ENCODE data around the gene RCVRN. TPM values are rescaled to one million over a fixed set of nuclear protein-coding genes. Genes with fewer than 3 reads are reported as not detected.

The RCVRN gene
- total RNA-seq, 3 donors from 2014 or later: 0.16 to 0.27 TPM; not detected in 1

DNA sequence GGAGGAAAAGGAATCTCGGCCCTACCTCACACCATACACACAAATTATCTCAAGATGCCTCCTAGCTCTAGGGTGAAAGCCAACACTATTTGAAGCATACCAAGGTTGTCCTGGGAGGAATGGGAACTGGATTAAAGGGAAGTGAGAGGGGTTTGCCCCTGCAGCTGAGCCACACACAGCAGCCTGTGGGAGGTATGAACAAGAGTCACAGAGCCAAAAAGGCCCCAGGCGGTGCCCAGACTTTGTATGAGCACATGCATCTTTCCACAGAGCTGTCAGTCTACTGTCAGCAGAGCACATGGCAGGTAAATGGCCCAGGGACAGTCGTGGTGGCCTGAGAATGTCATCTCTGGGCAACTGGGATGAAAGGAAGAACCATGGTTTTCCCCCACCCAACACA is 31.0 kb upstream of the RCVRN start:
- no peaks in the 10 kb centered on the region for H3K36me3 ChIP-seq (ENCODE audit: low read depth)
- no peak for DNase-seq
- no peaks in the 10 kb centered on the region for H3K4me1 ChIP-seq (ENCODE audit: low read depth)
- intact Hi-C loops (cut with DNase I, micrococcal nuclease): no loop called here
- H3K9me3 ChIP-seq: peaks cover 4% of the 10 kb centered on the region
- no peak for ATAC-seq
- no peak overlapping the region for H3K4me3 ChIP-seq
- TF ChIP-seq, protein P1, sequence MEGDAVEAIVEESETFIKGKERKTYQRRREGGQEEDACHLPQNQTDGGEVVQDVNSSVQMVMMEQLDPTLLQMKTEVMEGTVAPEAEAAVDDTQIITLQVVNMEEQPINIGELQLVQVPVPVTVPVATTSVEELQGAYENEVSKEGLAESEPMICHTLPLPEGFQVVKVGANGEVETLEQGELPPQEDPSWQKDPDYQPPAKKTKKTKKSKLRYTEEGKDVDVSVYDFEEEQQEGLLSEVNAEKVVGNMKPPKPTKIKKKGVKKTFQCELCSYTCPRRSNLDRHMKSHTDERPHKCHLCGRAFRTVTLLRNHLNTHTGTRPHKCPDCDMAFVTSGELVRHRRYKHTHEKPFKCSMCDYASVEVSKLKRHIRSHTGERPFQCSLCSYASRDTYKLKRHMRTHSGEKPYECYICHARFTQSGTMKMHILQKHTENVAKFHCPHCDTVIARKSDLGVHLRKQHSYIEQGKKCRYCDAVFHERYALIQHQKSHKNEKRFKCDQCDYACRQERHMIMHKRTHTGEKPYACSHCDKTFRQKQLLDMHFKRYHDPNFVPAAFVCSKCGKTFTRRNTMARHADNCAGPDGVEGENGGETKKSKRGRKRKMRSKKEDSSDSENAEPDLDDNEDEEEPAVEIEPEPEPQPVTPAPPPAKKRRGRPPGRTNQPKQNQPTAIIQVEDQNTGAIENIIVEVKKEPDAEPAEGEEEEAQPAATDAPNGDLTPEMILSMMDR (IDR thresholded peaks at IDR 0.05): no peak

DNA sequence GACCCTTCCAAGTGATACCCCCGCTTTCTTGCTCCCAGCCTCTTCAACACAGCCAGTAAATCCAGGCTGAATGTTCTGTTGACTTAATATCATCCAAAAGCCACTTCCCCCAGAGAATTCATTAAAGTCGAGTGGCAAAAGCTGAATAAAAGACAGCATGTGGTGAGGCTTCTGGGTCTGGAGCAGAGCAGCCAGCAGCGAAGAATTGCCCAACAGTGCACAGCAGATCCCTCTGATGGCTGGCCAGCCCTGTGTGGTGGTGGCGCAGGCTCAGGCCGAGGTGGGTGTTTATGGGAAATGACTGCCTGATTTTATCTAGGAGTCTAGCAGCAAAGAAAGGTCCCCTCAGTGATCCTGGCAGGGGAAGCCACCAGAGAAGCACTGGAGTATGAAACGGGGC is 30.3 kb upstream of the RCVRN start:
- H3K4me1 ChIP-seq (ENCODE audit: low read depth): no peaks in the 10 kb centered on the region
- H3K9me3 ChIP-seq: peaks cover 4% of the 10 kb centered on the region
- no peak overlapping the region for H3K4me3 ChIP-seq
- H3K36me3 ChIP-seq (ENCODE audit: low read depth): no peaks in the 10 kb centered on the region
- DNase-seq (no peak), ATAC-seq (no peak)
- TF ChIP-seq, protein P1 (IDR thresholded peaks at IDR 0.05): no peak
- intact Hi-C loops (cut with DNase I, micrococcal nuclease): no loop called here

DNA sequence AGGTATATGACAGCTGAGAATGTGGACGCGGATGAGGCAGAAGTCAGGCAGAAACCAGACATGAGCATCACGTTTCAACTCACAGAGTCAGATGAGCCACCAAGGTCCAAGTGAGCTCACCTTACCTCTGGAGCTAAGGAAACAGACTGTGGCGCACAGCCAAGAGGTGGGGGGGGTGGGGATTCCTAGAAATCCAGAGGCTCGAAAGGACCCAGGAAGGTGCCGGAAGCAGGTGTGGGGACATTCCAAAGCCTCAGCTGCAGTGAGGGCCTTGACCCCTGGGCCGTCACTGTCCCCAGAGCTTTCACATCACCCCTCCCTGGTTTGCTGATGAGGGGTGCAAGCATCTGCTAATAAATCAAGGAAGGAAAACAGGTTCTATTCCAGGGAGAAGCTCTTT is 29.3 kb upstream of the RCVRN start:
- intact Hi-C loops (cut with DNase I, micrococcal nuclease): no loop called here
- H3K36me3 ChIP-seq (ENCODE audit: low read depth): no peaks in the 10 kb centered on the region
- no peak overlapping the region for H3K4me3 ChIP-seq
- H3K4me1 ChIP-seq (ENCODE audit: low read depth): no peaks in the 10 kb centered on the region
- ATAC-seq (no peak), DNase-seq (no peak)
- TF ChIP-seq, protein P1 (IDR thresholded peaks at IDR 0.05): no peak
- peaks cover 4% of the 10 kb centered on the region for H3K9me3 ChIP-seq

DNA sequence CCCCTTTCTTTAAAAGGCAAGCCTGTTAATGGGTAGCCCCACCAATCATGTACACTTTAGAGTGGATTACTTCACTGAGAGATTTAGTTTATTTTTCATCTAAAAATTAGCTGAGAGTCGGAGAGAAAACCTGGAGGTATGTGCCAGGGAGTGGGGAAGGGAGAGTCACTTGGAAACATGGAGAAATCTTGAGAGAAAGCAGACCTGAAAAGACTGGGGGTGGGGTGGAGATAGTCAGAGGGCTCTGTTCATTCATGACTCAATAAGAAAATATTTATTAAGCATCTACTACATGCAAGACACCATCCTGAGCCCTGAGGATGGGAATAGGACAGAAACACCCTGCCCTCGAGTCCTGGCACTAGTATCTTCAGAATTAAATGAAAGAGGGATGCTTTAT is 27.4 kb upstream of the RCVRN start:
- H3K4me3 ChIP-seq: no peak overlapping the region
- no peak for DNase-seq
- H3K4me1 ChIP-seq (ENCODE audit: low read depth): no peaks in the 10 kb centered on the region
- TF ChIP-seq, protein P1 (IDR thresholded peaks at IDR 0.05): no peak
- intact Hi-C loops (cut with DNase I, micrococcal nuclease): no loop called here
- no peak for ATAC-seq
- H3K9me3 ChIP-seq: no peaks in the 10 kb centered on the region
- H3K36me3 ChIP-seq (ENCODE audit: low read depth): no peaks in the 10 kb centered on the region

DNA sequence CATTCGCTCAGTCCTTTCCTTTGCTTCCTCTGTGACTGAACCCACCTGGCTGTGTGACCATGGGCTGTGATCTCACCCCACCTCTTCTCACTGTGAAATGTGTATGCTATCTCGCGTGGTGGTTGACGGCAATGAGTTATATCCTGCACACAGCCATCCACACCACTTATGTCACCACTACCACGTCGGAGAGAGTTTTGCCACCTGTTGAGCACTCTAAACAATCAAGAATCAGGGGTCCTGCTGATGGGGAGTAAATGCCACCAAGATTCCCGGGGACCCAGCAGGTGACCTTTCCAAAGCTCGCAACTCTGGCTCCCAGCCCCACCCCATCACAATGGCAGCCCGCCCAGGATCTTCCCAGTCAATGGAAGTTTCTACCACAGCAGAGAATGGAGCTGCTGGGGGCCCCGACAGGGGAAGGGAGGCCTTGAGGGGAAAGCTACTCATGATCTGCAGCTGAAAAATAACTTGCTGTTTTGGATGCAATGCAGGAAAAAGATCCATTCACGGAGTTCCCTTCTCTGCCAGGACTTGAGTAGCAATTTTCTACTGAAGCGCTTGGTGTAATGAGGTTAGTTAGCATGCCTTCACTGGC is 26.2 kb upstream of the RCVRN start:
- TF ChIP-seq, protein P1 (IDR thresholded peaks at IDR 0.05): no peak
- no peak overlapping the region for H3K4me3 ChIP-seq
- peak in 1 of 3 donors; percentile 28 for DNase-seq
- ATAC-seq: no peak
- no peaks in the 10 kb centered on the region for H3K4me1 ChIP-seq (ENCODE audit: low read depth)
- intact Hi-C loops (cut with DNase I, micrococcal nuclease): no loop called here
- H3K36me3 ChIP-seq (ENCODE audit: low read depth): no peaks in the 10 kb centered on the region
- H3K9me3 ChIP-seq: no peaks in the 10 kb centered on the region

DNA sequence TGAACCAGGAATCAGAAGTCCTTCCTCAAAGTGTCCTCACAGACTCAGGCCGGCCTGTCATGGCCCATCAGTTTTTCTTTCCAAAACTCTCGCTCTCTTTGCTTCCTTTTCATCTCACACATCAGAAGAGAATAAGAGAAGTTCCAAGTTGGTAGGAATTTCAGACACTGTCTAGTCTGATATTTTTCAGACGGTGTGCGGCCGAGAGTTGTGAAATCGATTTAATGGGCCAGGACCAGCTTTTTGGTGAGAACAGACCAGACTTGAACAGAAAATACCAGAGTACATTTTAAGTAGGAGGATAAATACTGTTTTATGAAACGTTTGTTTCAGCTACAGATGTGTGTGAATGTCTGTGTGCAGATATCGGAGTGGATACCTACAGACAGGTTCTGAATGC is 24.8 kb upstream of the RCVRN start:
- DNase-seq (no peak), ATAC-seq (no peak)
- Histone ChIP-seq H3K9me3 (no peaks in the 10 kb centered on the region), H3K4me1 (ENCODE audit: low read depth) (no peaks in the 10 kb centered on the region), H3K4me3 (no peak overlapping the region), H3K36me3 (ENCODE audit: low read depth) (no peaks in the 10 kb centered on the region)
- intact Hi-C loops (cut with DNase I, micrococcal nuclease): no loop called here
- TF ChIP-seq, protein P1 (IDR thresholded peaks at IDR 0.05): no peak
